Stimulated activated CD4-positive, alpha-beta T cell treated with anti-CD3 and anti-CD28 coated beads, Interleukin-2, amount 100 ng/mL, for 4 hours (primary cell): ENCODE results near the gene IGF1R.
A peak's percentile ranks its signal among the peaks of the same experiment; 100 is the strongest.

Experiments used
- DNase-seq: peaks from one replicate; pipeline ENCODE4 v3.0.0-alpha.2; 2020; ENCODE audit warnings: low read depth

Gene IGF1R

DNA sequence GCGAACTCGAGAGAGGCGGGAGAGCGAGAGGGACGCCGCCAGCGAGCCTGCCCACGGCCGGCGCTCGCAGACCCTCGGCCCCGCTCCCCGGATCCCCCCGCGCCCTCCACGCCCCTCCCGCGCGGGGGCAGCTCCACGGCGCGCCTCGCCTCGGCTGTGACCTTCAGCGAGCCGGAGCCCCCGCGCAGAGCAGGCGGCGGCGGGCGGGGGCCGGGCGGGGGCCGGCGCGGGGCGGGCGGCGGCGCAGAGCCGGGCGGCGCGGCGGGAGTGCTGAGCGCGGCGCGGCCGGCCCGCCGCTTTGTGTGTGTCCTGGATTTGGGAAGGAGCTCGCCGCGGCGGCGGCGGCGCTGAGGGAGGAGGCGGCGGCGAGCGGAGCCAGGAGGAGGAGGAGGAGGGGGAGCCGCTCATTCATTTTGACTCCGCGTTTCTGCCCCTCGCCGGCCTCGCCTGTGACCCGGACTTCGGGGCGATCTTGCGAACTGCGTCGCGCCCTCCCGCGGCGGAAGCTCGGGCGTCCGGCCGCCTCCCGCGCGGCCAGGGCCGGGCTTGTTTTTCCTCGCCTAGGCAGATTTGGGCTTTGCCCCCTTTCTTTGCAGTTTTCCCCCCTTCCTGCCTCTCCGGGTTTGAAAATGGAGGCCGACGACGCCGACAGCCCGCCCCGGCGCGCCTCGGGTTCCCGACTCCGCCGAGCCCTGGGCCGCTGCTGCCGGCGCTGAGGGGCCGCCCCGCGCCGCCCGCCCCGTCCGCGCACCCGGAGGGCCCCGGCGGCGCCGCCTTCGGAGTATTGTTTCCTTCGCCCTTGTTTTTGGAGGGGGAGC, 524 bp downstream of the IGF1R start:
- DNase-seq, result peak; percentile 43

DNA sequence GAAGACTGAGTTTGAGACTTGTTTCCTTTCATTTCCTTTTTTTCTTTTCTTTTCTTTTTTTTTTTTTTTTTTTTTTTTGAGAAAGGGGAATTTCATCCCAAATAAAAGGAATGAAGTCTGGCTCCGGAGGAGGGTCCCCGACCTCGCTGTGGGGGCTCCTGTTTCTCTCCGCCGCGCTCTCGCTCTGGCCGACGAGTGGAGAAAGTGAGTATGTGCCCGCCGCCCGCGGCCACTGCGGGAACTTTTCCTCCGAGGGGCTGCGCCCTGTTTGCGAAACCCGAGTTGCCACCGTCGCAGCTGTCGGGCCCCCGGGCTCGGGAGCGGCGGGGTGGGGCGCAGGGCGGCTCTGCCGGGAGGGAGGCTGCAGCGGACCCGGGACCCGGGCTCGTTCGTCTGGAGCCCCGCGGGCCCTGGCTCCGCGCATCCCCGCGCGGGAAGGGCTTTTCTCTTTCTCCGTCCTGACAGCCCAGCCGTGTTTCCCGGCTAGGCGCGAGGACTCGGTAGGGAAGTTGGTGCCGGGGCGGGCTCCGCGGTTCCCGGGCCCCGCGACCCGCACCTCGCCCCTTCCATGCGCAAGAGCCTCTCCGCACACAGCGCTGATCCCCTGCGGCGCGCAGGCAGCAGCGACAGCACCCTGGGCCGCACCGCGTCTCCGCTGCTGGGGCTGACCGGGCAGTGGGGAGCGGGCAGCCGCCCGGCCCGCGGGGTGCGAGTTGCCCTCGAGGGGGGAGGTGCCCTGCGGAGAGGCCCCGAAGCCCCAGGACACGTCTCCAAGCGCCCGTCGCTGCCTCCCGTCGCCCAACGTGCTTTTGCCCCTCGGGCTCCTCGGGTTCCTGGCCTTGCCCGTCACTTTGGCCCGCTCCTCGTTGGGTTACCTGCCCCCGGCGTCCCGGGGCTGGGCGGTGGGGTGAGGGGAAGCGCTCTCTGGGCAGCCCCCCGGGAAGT, 1.4 kb downstream of the IGF1R start:
- peak; percentile 39 for DNase-seq

DNA sequence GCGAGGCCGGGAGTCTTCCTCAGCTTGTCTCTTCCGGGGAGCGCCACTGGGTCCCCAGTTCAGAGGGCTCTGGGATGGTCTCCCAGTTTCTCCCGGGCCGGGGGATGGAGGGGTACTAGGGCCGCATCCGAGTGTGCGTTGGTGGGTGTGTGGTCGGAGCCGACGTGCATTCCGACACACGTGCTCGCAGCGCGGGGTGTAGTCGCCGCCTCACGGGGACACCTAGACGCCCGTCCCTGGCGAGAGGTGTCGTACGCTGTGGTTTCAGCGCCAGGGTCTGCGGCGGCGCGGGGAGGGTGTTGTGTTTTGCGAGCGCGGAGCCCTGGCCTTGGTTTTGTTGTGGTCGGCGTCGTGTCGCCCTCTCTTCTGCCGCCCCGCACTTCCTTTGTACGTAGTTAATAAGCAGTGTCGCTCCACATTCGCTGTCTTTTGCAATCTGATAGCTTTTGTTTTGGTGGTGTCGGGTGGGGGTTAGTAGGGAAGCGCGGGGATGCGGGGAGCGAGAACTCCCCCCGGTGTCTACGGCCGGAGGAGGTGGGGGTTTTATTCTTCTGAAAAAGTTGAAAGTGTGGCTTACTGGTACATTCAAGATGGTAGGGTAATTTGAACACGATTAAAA, 2.2 kb downstream of the IGF1R start:
- DNase-seq, result peak; percentile 33

DNA sequence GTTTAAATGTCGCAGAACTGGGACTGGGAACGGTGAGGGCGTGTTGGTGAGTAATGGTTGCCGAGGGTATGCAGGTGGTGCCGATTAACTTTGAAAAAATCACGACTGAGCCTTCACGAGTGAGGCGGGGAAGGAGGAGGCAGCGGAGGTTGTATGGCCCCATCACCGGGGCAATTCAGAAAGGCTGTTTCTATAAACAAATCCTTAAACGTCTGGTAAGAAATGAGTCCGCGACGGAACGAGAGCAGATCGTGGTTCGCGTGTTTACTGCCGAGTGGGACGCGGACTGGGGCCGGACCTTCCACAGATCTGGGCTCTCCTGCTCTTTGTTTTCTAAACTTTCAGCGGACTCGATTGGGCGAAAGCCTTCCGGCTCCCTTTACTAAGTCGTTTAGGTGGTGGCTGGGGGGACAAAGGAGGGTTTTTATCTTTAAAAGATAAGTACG, 2.7 kb downstream of the IGF1R start:
- peak; percentile 49 for DNase-seq

DNA sequence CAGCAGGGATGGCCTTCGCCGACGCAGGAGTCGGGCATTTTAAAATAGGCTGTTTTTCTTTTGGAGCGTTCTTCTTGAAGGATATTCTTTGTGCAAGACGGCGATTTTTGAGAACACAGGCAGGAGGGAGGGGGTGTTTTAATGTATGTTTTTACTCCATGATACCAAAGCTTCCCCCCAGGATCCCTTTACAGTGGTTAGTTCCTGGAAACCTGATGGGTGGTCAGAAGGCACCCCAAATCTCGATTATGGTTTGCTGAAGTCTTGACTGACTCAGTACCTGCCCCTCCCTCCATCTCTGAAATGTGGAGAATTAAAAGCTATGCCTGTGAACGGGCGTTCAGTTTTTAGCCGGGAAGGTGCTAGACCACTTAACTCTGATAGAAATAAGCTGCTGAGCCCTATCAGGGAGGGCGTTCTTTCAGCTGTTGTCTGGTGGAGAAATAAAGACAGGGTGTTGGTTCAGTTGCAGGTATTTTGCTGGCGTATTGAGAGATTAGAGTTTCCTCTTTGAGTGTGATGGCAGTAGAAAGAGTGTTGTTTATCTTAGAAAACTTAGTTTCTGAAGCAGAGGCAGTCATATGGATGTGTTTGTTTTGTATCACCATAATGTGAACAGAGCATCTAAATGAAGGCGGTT, 3.4 kb downstream of the IGF1R start:
- no peak for DNase-seq

DNA sequence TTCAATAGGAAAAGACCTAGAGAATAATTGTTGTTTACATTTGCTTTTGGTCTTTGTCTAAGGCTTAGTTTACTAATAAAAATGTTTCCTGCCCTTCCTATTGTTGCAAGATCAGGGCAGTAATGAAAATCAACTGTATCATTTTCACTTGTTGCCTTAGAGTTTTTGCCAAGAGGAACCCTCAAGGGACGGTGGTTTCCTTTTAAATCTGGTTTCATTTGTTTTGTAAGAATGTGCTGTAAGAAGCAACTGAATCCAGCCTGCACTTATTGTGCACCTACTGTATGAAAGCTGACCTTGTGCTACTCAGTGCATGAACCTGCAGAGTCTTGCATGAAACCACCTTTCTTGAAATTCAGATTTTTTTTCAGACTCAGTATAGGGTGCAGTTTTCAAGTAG, 5.3 kb downstream of the IGF1R start:
- no peak for DNase-seq

DNA sequence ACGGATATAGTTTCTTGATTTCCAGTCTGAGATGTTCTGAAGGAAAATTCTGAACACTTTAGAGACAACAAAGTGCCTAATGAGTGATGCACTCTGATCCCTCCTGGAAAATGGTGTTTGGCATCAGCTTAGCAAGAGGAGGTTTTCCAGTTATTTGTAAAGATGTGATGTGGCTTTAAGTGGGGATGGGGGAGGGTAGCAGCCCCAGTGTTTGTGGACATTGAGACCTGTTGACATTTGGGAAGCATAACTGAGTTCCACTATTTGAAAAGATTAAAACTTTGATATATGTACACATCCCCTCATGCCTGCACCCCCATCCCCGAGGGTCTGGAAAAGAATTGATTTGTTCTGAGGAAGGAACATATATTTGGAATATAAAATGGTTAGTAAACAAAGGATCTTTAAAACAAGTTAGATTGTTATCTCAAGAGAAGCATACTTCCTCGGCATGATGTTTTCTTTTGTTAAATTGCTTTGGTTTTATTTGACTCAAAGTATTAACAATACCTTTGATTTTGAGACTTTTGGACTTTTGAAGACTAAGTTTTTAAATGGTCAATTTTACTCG, 6.5 kb downstream of the IGF1R start:
- no peak for DNase-seq

DNA sequence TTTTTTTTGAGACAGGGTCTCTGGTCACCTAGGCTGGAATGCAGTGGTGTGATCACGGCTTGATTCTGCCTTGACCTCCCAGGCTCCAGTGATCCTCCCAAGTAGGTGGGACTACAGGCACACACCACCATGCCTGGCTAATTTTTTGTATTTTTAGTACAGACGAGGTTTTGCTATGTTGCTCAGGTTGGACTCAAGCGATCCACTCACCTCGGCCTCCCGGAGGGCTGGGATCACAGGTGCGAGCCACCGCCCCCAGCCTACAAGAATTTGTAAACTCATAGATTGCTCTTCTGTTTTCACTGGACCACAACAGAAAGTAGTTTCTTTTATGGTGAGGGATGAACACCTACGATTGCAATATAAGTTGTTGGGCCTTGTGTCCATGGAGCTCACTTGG, 7.4 kb downstream of the IGF1R start:
- DNase-seq, result no peak

DNA sequence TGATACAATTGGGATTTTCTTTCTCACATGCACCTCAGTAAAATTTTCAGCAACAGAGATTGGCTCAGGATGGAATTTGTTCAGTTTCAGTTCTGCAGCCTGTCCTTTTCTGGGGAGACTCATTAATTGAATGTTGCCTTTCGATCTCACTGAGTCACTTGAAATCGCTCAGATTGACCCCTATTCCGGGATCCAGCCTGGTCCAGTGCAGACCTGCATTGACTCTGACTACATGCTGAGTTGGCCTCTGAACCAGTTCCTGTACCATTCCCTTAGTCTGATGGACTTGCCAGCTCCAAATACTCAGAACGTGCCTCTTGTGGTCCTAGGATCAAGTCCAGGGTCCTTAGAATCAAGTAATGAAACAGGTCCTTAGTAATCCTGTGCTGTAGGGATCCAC, 9.4 kb downstream of the IGF1R start:
- no peak for DNase-seq

DNA sequence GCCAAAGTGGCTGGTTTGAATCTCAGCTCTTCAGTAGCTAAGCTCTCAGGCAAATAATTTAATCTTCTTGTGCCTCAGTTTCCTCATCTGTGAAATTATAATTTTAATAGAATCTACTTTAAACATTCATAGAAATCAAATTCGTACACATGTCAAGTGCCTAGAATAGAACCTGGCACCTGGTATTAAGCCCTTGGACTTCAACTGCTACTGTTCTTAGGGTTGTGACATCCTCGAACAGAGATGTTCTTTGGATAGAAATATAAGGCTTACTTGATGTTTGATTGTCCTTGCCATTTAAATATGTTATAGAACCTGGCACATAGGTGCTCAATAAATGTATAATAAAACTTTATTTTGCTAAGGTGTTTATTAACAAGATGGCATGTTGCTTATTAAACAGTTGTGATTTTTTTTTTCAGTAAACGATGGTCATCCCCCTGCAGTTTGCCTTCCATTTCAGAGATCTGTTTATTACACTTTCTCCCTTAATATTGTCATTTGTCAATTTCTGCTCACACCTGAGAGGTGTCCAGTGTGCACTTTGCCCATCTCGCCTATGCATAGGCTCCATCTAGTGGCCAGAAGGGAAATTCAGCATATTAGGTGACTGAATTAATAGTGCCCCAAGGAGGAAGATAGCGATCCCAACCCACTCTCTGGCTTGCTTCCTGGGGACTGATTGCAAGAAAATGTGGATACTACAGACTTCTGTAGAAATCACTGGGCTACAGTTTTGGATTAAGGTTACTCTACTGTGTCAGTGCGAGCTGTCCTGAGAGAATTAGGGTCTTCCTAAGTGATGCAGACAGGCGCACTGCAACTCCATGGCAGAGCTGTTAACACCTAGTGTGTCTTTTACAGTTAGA, 10.7 kb downstream of the IGF1R start:
- DNase-seq, result no peak

DNA sequence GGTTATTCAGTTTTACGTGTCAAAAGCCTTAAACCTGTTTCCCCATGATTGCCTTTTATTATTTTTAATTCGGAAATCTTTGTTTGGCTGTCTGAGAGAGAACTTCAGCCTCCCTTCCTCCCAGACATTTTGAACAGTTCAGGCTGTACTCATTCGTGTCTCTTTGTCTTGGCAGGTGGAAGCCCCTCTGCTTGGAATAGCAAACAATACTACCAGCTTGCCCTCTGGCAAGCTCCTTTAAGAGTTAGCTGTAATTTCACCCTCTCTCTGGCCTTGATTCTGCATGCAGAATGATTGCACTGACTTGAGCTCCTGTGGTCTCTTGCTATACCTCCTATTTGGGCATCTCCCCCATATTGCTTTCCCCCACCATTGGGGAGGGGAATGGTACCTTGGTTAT, 11.7 kb downstream of the IGF1R start:
- no peak for DNase-seq

DNA sequence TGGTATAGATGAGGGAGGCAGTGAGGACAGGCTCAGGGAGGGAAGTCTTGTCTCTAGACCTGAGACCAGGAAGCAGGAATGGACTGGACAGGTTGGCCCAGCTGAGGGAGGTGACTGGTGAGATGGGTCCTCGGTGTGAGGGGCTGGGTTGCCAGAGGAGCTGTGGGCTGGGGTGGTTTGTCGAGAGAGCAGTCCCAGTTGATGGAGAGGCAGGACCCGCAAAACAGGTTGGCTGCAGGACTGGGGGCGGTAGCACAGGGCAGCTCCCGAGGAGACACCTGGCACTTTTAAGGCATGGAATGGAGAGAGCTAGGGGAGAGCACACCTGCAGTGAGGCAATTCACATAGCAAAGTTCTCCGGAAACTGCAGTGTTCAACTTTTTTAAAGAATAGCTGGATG, 14.7 kb downstream of the IGF1R start:
- no peak for DNase-seq

DNA sequence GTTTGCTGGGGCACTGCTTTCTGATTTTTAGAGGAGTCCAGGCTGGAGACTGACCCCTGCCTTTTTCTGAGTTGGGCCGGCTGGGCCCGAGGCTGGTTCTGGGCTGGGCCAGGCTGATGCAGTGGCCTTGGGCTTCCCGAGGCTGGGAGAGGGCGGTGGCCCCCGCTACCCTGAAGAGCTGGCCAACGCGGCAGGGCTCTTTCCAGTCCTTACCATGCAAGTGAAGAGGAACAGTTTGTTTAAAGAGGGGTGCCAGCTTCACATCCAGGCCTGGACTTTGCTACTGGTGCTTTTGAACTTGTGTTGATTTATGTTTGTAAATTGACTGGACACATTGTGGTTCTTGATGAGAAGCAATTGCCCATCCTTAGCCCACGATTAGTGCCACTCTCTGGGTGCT, 15.3 kb downstream of the IGF1R start:
- DNase-seq, result no peak

DNA sequence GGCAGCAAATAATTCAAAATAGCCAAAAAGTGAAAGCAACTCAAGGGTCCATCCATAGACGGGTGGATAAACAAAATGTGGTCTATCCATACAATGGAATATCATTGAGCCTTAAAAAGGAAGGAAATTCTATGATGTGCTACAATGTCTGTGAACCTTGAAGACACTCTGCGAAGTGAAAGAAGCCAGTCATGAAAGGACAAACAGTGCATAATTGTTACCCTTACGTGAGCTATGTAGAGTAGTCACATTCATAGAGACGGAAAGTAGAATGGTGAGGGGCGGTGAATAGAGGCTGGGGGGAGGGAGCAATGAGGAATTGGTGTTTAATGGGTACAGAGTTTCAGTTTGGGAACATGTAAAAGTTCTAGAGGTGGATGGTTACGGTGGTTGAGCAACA, 18.1 kb downstream of the IGF1R start:
- DNase-seq, result no peak

DNA sequence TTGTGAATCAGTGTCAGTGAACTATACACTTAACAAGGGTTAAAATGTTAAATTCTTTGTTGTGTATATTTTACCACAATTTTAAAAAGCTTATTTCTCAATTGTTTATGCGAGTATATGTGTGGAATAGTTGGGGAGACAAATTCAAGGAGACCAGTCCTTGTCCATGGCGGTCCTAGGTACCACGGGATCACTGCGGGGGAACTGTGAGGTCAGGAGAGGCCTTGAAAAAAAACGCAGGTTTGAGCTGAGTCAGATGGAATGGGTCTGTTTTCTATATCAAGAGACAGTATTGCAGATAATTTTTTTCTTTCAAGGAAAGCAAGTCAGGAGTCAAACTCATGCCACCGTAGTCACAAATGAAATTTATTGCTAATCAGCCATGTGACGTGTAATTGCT, 18.5 kb downstream of the IGF1R start:
- DNase-seq, result no peak

DNA sequence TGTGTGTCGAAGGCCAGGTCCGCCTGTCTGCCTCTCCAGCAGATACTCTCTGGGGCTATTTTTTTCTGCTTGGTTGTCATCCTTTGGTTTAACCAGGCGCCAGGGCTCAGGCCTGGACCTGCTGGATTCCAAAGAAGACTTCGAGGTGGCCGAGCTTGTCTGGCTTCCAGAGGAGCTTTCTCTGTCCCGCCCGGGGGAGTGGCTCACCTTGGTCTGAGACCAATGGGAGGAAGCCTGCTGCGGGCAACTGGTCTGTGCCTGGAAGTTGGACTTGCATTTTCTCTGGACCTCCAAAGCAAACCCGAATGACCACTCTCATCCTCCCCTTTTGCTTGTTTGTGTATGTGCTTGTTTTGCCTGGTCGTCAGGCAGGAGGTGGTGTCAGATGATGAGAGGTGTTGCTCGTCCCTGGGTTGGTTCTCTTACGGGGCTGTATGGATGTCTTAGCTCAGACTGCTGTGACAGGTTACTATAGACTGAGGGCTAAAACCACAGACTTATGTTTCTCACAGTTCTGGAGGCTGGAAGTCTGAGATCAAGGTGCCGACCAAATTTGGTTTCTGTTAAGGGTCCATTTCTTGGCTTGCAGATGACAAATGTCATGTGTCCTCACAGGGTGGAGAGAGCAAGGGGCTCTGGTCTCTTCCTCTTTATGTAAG, 19.3 kb downstream of the IGF1R start:
- DNase-seq, result no peak

DNA sequence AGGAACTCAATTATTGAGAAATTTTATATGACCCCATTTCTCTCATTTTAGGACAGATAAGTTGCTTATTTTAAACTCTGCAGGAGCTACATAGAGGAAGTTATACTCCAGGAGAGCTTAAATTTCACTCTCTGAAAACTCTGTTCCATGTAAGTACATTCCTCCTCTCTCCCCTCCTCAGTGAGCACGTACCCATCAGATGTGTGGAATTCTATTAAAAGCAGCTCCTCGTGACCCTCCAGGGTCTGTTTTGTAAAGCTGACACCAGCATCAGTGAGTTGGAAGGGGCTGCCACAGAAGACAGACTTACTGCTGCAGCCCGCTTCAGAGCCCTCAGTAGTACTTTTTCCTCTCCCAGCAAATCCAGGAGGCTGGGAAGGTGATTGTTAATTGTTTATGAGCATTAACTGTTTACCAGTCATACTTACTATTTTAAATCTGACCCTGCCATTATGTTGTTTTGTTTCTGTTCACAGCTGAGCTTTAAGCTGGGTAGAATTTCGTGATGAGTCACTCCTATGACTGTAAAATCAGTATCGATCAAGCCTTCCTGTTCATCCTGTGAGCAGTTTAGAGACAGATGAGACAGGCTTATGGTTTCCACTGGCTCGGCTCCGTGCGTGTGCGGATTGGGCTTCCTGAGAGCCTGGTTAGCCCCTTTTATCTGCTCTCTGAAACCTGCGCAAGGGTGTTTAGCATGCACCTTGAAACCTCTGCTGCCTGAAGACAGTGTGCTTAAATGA, 20.4 kb downstream of the IGF1R start:
- peak; percentile 31 for DNase-seq

DNA sequence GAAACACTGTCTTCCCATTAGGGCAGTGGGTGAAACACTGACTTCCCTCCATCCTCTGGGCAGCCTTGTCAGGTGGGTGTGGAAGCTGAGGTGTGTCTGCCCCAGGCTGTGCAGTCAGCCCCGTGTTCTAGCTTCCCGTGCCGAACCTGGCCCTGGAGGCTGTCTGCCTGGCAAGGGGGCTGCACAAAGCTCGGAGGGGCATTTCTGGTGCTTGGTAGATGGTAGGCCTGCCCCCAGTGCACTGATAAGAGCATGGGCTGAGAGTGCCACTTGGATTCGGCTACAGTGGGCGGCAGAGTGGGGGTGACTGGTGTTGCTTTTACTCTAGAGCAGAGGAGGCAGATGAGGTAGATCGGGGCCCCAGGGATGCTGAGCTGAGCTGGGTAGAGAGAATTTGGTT, 21.3 kb downstream of the IGF1R start:
- no peak for DNase-seq
